Iris pigment epithelial cell (primary cell): ENCODE results near the gene ANKFY1.
A peak's percentile ranks its signal among the peaks of the same experiment; 100 is the strongest.

Experiments used
- DNase-seq: peaks from one replicate; pipeline ENCODE4 v3.0.0-alpha.2; 2011; ENCODE audit warnings: low read depth

ANKFY1 gene

DNA sequence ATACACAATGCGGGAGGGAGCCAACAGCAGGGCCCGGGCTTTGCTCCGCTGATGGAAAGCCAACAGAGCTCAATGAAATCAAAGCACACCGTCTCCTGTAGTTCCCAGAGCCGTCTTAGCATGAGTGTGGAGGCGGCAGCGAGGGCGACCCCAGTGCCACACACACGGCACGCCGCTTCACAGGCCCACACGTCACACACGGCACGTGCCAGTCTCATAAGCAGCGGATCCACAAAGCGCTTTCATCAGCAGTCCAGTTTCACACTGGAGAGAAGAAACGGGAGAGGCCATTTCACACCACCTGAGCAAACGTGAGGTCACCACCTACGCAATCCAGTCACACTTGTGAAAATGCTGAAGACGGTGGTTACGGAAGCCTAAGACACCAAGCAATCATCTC lies 86.0 kb downstream of the ANKFY1 start:
- no peak for DNase-seq

DNA sequence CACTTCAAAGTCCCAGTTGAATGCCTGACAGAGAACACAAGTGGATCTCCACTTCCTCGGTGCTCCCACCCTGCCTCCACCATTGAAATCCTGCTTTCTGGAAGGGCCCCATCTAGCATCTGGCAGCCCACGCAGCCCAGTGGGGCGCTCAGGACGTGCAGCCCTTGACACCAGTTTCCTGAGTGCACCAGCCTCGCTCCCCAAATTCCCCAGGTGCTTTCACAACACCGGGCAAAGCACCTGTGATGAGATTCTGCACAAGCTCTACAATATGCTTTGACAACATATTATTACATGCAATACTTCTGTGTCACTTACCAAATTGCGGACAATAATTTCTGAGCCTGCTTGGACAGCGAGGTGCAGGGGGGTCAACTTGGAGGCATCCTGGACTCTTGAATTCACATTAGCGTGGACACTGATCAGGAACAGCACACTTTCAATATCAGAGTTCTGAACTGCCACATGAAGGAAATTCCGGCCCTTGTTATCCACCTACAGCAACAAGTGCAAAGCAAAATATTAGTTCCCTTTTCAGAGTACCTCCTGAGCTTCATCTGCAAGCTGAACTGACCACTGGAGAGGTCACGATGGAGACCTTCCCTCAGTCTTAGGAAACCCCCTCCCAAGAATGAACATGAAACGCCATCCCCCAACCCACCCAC lies 86.8 kb downstream of the ANKFY1 start:
- DNase-seq: no peak

DNA sequence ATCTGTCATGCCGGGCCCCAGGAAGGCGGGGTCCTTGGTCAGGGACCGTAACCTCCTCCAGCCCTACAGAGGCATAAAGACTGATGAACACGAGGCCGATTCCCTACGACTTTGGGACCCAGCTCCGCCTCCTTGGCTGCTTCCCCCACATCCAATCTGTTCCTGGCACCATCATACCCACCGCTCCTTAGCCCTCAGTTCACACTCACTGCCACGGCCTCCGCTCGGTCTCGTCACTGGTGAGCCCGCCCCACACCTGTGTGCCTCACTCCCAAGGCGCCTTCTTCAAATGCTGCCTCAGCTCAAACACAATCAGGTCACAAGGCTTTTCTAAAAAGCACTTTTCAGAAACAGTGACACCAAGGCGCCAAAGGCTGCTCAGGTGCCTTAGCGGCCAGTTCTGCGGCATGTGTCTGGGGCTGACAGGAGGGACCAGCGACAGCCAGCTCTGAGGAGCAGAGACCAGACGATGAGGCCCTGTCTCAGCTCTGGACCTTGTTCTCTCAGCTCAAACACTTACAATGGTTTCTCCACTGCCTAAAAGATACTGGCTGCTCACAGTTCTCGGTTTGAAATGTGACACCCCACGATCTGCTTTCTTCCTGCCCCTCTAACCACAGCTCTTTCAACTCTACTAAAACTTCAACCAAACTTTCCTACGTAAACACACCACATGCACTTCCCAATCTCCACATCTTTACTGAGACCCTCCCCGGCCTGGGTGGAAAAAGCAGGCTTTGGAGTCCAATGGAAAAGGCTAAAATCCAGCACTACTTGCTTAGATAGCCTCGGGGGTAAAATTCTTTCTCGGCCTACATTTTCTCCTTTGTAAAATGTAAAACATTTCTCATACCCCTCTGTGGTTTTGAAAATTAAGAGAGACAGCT lies 87.6 kb downstream of the ANKFY1 start:
- peak; percentile 78 for DNase-seq

DNA sequence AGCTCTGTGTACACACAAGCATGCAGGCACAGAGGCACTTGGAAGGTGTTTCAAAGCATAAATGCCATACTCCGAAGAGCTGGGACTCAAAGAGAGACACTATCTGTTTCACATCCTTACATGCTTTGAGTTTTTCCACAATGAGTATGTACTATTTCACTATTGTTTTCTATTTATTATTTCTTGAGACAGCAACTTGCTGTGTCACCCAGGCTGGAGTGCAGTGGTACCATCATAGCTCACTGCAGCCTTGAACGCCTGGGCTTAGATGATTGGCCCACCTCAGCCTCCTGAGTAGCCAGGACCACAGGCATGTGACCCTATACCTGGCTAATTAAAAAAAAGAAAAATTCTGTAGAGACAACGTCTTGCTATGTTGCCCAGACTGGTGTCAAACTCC lies 89.2 kb downstream of the ANKFY1 start:
- no peak for DNase-seq

DNA sequence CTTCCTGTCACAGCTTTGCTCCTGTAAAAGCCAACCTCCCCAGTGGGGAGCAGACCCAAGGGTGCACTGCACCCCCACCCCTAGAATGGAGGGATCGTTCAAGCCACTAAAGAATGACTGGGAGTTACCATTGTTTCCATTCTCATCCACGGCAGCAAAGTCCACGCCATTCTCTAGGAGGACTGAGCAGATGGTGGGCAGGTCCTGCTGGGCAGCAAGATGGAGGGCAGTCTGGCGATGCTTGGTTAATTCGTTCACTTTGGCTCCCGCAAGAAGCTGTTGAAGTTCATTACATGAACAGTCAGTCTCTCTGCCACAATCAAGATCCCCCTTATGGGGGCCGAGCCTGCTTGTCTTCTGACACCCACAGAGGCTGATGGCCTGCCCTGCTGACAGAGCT lies 90.0 kb downstream of the ANKFY1 start:
- no peak for DNase-seq

DNA sequence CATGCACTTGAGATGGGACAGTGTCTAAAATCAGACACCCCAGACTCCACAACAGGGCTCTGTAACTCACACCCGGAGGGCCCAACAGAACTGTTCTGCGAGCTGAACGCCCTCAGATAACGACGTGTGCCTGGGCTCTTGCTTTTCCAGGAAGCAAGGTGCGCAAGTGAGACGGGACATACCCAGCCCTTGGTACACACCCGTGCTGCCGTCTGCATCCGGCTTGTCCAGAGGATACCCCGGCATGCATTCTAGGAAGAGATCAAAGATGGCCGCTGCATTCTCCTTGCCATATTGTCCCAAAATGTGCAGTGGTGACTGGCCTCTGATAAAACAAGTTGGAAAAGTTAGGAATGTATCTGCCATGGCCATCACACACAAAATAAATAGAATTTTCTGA lies 91.4 kb downstream of the ANKFY1 start:
- DNase-seq: no peak

DNA sequence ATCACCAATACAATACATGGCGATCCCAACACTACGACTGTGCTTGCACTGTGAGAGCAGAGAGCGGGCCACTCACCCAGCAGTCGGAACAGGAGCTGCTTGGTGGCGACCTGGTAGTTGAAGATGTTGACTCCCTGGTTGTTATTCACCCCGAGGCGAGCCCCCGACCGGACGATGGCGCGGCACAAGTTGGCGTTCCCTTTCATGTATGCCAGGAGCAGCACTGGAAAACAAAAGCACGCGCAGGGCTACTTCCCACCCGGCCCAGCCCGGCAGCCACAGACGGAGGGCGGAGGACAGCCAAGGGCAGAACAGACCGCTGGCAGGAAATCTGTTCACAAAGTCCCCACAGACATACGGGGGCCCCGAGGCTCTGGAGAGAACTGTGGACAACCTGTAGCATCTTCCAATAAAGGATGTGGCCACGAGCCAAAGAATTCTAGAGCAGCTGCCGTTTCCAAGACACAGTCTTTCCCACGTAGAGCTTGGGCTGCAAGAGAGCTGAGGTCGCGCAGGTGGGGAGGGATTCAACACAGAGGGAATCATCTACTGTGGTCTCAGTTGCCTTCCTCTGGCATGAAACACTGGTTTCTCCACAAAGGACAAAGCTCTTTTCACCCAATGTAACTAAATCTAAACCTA lies 93.0 kb downstream of the ANKFY1 start:
- no peak for DNase-seq

DNA sequence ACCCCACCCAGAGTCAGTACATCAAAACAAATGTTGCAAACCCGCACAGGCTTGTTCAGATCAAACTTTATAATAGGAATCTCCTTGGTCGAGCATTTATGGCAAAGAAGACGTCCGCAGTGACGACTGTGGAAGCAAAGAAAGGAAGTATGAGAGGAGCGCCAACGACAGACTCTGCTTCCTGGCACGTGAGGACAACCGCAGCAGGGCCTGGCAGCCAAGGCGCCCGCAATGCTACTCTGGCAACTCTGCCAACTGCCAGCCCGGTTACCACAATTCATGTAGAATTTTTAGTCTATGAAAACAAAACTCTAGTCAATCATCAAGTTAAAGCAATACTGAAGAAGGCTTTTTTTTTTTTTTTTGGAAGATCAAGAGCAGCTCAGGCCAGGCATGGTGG lies 96.0 kb downstream of the ANKFY1 start:
- DNase-seq: no peak

DNA sequence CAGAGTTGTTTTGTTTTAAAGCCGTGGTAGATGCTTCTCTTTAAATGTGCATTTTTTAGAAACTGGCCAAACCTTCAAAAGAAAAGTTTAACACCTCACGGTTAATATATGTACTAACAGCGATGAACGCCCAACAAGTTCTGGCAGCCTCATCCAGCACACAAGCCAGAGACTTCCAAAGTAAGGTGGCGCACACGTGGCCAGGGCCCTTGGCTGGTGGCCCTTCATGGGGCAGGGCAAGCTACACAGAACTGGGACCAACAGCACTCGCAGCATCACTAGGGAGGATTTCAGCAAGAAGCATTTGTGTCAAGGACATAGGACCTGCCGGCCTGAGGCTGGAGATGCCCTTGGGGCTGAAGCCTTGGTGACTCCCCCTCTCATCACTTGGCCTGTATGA lies 97.4 kb downstream of the ANKFY1 start:
- no peak for DNase-seq

DNA sequence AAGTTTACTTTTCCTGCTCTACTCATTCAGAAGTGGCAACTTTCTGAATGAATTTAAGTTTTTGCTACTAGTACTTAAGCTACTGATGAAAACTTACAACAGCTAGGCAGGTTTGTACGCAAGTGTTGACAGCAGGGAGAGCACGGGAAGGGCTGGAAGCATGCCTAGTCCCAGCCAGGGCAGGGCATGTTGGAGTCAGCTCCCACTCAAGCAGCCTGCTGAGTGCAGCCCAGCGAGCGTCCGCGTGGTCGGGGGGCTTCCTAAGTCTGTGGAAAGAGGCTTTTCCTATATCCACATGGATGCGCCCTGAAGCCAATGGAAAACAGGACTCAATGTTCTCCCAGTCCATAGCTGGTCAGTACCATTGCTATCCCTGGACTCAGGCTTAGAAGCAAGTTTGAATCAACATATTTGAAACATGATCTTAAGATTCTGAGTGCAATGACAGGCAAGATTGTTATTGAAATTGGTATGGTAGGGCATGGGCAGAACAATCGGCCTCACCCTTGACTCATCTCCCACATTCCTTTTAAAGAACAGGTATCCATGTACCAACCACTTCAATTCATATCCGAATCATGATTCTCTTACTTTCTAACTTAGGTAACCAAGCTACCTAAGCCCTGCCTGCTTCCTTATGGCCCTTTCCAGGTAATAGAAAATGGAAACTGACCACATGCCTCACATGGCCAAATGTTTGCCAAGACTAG lies 98.3 kb downstream of the ANKFY1 start:
- no peak for DNase-seq

DNA sequence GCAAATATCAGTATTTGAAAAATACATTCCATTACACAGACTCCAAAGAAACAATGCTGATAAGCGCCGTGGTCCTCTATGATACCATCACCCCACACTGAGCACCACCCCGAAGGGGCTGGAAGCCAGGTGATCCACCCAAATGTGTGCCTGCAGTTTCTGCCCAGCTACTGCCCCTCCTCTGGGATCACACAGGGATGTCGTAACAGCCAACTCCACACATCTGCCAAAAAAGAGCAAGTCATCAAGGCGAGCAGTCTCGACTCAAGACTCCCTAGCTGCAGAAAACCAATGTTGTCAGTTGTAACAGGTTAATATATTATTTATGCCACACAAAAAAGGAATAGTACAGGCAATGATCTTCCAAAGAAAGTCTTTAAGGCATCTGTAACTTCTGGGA lies 99.8 kb downstream of the ANKFY1 start:
- DNase-seq: peak; percentile 41

DNA sequence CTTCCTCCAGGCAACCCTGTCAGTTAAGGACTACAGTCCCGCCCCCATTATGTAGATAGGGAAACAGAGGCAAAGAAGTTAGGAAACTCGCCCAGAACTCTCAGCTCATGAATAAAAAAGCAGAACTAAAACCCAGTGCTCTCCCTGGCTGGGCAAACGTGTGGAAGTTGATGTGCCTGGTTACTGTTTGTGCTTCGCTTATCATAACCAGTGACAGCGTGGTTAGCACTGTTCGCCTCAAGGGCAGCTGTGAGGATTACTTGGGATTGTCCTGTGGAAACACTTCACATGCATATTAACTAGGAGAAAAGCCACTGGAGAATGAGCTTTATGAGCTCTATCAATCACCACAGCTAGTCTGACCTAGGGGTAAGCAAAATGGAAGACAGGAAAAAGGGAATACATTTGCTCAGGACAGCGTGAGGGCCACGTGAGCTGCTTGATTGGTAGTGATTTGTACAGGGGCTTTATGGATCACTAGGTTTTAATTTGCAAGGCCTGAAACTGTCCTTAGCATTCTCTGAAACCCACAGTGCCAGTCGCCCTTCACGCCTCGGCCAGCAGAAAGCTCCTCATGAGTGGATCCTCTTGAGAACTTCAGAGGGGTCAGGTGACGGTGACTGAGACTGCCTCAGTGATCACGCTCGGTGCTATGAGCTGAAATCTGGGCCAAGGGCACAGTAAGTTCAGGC lies 100.9 kb downstream of the ANKFY1 start:
- no peak for DNase-seq

DNA sequence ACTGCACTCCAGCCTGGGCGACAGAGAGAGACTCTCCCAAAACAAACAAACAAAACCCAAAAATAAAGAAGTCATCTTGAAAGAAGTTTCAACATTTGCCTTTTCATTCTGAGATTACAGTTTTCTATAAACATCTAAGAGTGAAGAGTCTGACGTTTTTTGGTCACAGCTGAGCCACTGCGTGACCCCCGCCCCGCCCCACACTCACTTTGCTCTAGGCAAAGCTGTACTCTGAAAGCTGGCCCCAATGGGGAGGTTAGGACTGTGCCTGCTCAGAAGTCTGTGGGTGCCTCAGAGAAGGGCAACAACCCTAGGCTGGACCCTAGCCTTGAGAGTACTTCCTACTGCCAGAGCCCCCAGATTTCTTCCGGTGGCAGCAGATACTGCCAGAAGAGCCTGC lies 101.5 kb downstream of the ANKFY1 start:
- no peak for DNase-seq

DNA sequence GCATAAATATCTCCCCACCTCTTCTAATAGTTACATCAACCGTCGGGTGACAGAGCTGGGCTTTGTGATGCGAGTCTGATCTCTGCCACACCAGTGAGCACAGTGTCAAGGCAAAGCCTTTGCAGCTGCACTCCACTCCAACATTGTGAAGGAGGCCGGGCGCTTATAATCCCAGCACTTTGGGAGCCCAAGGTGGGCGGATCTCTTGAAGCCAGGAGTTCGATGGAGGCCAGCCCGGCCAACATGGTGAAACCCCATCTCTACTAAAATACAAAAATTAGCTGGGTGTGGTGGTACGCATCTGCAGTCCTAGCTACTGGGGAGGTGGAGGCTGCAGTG lies 101.8 kb downstream of the ANKFY1 start:
- DNase-seq: no peak

DNA sequence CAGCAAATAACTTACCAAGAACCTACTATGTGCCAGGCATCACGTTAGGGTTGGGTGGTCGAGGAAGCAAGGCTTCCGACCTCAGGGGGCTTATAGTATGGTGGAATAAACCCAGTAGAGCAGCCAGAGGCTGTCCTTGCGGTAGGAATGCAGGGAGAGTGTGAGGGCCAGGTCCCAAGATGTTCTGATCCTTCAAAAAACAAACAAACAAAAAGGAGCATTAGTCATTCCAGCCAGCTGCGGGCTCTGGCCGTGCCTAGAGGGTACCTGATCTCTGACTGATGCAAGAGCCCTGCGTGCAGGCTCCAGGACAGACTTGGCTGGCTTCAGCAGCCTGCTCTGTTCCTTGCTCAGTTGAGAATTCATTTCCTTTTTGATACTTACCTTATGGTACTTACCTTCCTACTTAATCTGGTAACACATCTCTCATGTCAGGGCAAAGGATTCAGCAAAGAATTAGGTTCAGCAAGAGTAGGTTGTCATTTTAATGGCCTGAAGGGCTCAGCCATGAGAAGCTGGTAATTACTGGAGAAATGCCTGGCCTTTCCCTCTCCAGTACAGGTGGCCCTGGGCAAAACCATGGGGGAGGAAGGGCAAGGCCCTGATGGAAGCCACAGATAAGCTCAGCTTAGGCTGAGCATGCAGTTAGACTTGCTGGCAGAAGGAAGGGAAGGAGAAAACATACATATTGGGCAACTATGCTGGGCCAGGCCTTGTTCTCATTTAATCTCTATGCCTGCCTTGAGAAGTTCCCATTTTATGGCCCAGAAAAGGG lies 102.4 kb downstream of the ANKFY1 start:
- peak; percentile 95 for DNase-seq

DNA sequence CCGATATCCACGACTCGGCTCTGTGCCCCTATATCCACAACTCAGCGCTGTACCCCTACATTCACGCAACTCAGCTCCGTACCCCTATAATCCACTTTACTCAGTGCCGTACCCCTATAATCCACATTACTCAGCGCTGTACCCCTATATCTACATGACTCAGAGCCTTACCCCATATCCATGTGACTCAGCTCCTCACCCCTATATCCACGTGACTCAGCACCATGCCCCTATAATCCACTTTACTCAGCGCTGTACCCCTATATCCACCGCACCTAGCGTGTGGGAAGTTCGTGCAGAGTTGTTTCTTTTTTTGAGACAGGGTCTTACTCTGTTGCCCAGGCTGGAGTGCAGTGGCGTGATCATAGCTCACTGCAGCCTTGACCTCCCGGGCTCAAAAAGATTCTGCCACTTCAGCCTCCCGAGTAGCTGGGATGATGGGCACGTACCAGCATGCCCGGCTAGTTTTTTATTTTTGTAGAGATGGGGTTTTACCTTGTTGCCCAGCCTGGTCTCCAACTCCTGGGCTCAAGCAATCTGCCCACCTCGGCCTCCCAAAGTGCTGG lies 103.4 kb downstream of the ANKFY1 start:
- DNase-seq: no peak

DNA sequence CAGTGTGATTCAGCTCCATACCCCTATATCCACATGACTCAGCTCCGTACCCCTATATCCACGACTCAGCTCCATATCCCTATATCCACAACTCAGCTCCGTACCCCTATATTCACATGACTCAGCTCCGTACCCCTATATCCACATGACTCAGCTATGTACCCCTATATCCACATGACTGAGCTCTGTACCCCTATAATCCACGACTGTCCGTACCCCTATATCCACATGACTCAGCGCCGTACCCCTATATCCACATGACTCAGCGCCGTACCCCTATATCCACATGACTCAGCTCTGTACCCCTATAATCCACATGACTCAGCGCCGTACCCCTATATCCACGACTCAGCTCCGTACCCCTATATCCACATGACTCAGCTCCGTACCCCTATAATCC lies 104.0 kb downstream of the ANKFY1 start:
- DNase-seq: no peak

DNA sequence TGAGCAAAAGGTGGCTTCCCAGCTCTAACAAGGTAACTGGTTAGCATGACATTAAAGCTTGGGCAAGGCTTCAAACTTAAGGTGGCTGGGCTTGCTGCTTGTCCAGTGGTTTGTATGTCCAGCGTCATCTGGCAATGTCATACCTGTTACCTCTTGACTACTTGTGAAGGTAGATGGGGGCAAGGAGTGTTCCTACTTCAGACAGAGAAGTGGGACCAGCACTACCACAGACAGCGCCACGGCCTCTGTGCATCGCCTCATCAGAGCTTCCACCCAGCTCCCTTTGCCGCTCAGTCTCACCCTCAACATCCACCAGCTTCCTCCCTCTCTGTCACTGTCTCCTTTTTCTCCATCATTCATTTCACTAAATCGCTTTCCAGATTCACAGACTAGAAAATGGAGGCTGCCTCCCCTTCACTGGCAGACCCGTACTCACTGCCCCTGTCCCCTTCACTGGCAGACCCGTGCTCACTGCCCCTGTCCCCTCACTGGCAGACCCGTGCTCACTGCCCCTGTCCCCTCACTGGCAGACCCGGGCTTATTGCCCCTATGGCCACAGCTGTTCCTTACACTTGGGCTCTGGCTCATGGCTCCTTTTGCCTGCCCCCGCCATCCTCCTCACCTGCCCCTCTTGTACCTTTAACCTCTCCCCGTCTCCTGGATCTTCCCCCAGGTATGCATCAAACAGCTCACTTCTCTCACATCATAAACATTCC lies 106.0 kb downstream of the ANKFY1 start:
- no peak for DNase-seq

DNA sequence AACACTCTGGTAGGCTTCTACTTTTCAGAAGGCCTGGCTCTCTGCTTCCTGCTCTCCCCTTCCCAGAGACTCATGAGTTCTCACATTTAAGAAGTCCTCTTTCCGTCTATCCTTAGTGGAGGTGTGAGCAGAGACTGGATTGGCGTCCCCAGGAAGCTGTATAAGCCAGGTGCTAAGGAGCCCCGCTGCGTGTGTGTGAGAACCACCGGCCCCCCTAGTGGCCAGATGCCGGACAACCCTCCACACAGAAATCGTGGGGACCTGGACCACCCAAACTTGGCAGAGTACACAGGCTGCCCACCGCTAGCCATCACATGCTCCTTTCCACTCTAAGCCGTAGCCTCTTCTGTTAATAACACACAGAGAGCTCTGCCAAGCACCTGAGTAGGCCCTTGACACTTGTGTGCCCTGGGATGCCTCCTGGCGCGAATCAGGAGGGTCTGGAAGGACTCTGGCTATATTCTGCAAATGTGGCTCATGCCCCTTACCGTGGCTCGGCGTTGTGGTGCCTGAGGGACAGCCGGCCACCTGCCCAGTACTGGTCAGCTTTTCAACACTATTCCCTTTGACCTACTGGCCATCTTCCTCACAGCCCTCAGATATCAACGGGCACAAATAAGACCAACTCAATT lies 106.9 kb downstream of the ANKFY1 start:
- no peak for DNase-seq
